Transverse colon (tissue), 4 donors: Measurements from ENCODE around the gene KRTAP4-2. TPM values are rescaled to one million over a fixed set of nuclear protein-coding genes. Genes with fewer than 3 reads are reported as not detected.

Experiments used
- DNase-seq: peaks from one replicate; pipeline ENCODE4 v3.0.0-alpha.2; 2019
- H3K27ac ChIP-seq, 4 donors: fragments of 200-600 bp; sonication (generic); 2 replicates each; pipeline ENCODE4 v1.5.1; 2016 to 2018; ENCODE audit warnings: inconsistent platforms in 4 of 4
- H3K27me3 ChIP-seq: fragments of 200-600 bp; sonication (generic); 2 replicates; pipeline ENCODE4 v1.5.1; 2017; ENCODE audit warnings: inconsistent platforms
- H3K36me3 ChIP-seq, 4 donors: fragments of 200-600 bp; sonication (generic); 2 replicates each; pipeline ENCODE4 v1.5.1; 2017 to 2019; ENCODE audit warnings: inconsistent platforms in 4 of 4
- H3K4me1 ChIP-seq, 4 donors: fragments of 200-600 bp; sonication (generic); 2 replicates each; pipeline ENCODE4 v1.5.1; 2017 to 2020; ENCODE audit warnings: inconsistent platforms in 4 of 4
- H3K4me3 ChIP-seq, 4 donors: fragments of 200-600 bp; sonication (generic); 1 replicate in 1 of 4; 2 replicates in 3 of 4; pipeline versions ENCODE4 v1.5.1 to v1.6.1; 2017 to 2019; ENCODE audit warnings: inconsistent platforms in 4 of 4
- H3K9me3 ChIP-seq, 2 donors: fragments of 200-600 bp; sonication (generic); 2 replicates each; pipeline ENCODE4 v1.5.1; 2017 to 2019; ENCODE audit warnings: inconsistent platforms in 2 of 2
- EP300 ChIP-seq: sonication (generic); formaldehyde crosslinking; IDR thresholded peaks from one replicate; pipeline ENCODE4 v1.6.1; 2017; ENCODE audit warnings: antibody characterized with exemption, low read depth
- POLR2A ChIP-seq: fragments of 450-650 bp; IDR thresholded peaks from one replicate; pipeline ENCODE4 v1.6.1; 2016; ENCODE audit warnings: antibody characterized with exemption, mild to moderate bottlenecking, moderate library complexity
- POLR2AphosphoS5 ChIP-seq, 3 donors: sonication (generic); formaldehyde crosslinking; IDR thresholded peaks; one replicate each; pipeline ENCODE4 v1.6.1; 2016; ENCODE audit warnings: antibody characterized with exemption in 3 of 3
- WGBS, 2 donors: methylation state at CpG; one replicate each; pipeline ENCODE4 v1.1.5; 2018; ENCODE audit warnings: low coverage in 1 of 2; 5-methylcytosine and 5-hydroxymethylcytosine counted together
- in situ Hi-C, 4 donors: fragments of 200-750 bp; cut with MboI; loops; one replicate each; pipeline versions ENCODE4 v1.15.0 to v1.15.1; 2017; ENCODE audit warnings: low sequenced_read_pairs in 3 of 4, low pct_ligation_motif_present in 1 of 4, low pct_unique_long_range_greater_than_20kb in 1 of 4
- intact Hi-C: fragments of 100-400 bp; cut with DNase I; formaldehyde crosslinking; loops from one replicate; pipeline ENCODE4 v1.15.1; 2023; ENCODE audit warnings: low total_unique reads
- small RNA-seq, 4 donors: library from RNA; depleted of rRNA; stranded (forward); fragments of <200 nt; gene quantifications; one replicate each; pipeline ENCODE3, GENCODE V24; 2016
- total RNA-seq, 4 donors: library from RNA; depleted of rRNA; stranded (reverse); fragments of >200 nt; gene quantifications; one replicate each; pipeline ENCODE4 v1.1.0, GENCODE V29; 2016
- TF ChIP-seq, protein P1 (sequence below), 5 experiments: fragments of 200-600 bp in 3 of 5; fragments of 450-650 bp in 2 of 5; sonication (generic) in 3 of 5; IDR thresholded peaks; 1 replicate in 2 of 5; 2 replicates in 3 of 5; pipeline ENCODE4 v1.5.1; 2016 to 2017; ENCODE audit warnings: antibody characterized with exemption in 5 of 5, inconsistent platforms in 3 of 5, mild to moderate bottlenecking in 2 of 5, moderate library complexity in 1 of 5

Gene KRTAP4-2
- total RNA-seq, 4 donors from 2014 or later, result not detected

DNA sequence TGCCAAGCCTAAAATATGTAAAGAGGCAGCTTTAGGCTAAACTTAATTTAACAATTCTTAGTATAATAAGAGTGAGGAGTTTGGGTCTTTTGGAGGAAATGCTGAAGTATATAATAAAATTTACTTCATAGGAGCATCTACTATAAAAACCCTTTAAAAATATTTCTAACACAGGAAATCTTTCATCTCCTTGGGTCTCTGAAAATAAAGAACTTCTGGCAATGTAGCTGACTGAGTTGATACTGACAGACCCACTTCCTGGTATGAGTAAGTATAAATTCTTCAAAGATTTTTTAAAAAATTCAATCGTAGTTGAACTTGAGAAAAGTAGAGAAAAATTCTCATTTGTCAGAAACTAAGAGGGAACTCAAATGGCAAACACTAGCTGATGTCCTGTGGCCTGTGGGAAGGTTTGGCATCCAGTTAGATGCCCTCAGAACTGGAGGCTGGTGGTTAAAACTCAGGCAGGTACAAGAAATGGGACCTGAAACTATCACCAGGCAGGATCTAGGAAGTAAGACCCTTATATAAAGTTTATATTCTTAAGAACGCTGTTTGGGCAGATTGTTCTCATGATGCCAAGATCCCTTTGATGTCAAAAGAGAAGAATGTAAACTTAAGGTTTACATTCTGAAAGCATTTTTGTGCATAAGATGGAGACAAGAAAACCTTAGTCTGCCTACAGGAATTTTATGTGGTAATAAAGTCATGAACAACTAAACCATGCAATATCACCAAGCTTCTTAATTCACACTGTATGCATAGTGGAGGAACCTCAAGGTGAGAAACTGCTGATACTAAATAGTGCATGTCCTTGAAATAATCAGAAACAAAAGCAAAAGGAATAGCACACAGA is 43.9 kb downstream of the KRTAP4-2 start:
- H3K27ac ChIP-seq, result no peak overlapping the region

DNA sequence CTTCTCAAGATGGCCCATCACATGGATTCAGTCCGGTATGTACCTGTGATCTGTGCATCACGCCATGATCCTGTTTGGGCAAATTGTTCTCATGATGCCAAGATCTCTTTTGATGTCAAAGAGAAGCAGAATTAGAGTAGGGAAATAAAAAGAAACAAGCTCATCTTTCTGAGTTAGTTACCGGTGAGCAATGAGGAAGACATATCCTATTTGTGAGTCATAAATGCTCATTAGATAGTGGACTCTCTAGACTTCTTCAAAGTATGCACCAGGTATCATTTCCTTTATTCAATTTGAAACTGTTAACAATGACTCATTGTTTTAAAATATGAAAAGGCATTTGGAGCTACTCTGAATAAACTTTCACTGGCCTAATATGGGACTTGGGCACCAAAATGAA is 46.0 kb downstream of the KRTAP4-2 start:
- Histone ChIP-seq H3K27ac (no peak overlapping the region), H3K27me3 (peaks cover 5% of the 10 kb centered on the region), H3K4me1 (no peaks in the 10 kb centered on the region), H3K36me3 (no peaks in the 10 kb centered on the region), H3K4me3 (no peak overlapping the region), H3K9me3 (no peaks in the 10 kb centered on the region)
- WGBS, 2 donors, result 0 to 78% methylated on average over 1 to 3 of the region's 3 CpGs
- DNase-seq, result no peak
- intact Hi-C loops, result no loop called here
- in situ Hi-C loops, result no loop called here
- TF ChIP-seq EP300 (no peak), POLR2A (no peak), POLR2AphosphoS5 (IDR thresholded peaks at IDR 0.05) (no peak)
- TF ChIP-seq, protein P1, sequence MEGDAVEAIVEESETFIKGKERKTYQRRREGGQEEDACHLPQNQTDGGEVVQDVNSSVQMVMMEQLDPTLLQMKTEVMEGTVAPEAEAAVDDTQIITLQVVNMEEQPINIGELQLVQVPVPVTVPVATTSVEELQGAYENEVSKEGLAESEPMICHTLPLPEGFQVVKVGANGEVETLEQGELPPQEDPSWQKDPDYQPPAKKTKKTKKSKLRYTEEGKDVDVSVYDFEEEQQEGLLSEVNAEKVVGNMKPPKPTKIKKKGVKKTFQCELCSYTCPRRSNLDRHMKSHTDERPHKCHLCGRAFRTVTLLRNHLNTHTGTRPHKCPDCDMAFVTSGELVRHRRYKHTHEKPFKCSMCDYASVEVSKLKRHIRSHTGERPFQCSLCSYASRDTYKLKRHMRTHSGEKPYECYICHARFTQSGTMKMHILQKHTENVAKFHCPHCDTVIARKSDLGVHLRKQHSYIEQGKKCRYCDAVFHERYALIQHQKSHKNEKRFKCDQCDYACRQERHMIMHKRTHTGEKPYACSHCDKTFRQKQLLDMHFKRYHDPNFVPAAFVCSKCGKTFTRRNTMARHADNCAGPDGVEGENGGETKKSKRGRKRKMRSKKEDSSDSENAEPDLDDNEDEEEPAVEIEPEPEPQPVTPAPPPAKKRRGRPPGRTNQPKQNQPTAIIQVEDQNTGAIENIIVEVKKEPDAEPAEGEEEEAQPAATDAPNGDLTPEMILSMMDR (IDR thresholded peaks at IDR 0.05), result no peak

More for the DNA sequence above, 43.9 kb downstream of the KRTAP4-2 start:
- Histone ChIP-seq H3K36me3 (no peaks in the 10 kb centered on the region), H3K9me3 (no peaks in the 10 kb centered on the region), H3K27me3 (peaks cover 2% of the 10 kb centered on the region), H3K4me1 (no peaks in the 10 kb centered on the region), H3K4me3 (no peak overlapping the region)
- intact Hi-C loops (no loop called here), in situ Hi-C loops (no loop called here)
- WGBS, 2 donors, result 62 to 65% methylated on average over 2 of the region's 2 CpGs
- DNase-seq, result no peak
- TF ChIP-seq EP300 (no peak), POLR2AphosphoS5 (IDR thresholded peaks at IDR 0.05) (no peak), POLR2A (no peak)
- TF ChIP-seq, protein P1 (IDR thresholded peaks at IDR 0.05), result no peak

Small RNA genes within 50 kb of the gene (small RNA-seq; reads per million reads assigned to genes)
- 0 reads per million in 4 donors for gene KRTAP4-17P

Other genes with a start within 250 kb of the KRTAP4-2 start
- gene KRT23, start 240.6 kb downstream of the KRTAP4-2 start, total RNA-seq, result 1 to 10 TPM in 2 of 4 donors, not detected in 2; 1.1 to 2.5 TPM
- gene KRT39, start 211.3 kb downstream of the KRTAP4-2 start, total RNA-seq, result not detected
- under 1 TPM in 1 of 4 donors, not detected in 3; 0.48 TPM for gene KRT40, start 193.9 kb downstream of the KRTAP4-2 start, total RNA-seq
- not detected for gene KRTAP3-3, start 184.1 kb downstream of the KRTAP4-2 start, total RNA-seq
- not detected for gene KRTAP3-2, start 178.3 kb downstream of the KRTAP4-2 start, total RNA-seq
- gene KRTAP3-1, start 169.1 kb downstream of the KRTAP4-2 start, total RNA-seq, result not detected
- not detected for gene KRTAP1-5, start 151.0 kb downstream of the KRTAP4-2 start, total RNA-seq
- not detected for gene KRTAP1-4, start 148.0 kb downstream of the KRTAP4-2 start, total RNA-seq
- not detected for gene KRTAP1-3, start 143.3 kb downstream of the KRTAP4-2 start, total RNA-seq
- gene KRTAP1-1, start 136.8 kb downstream of the KRTAP4-2 start, total RNA-seq, result not detected
- not detected for gene KRTAP2-1, start 130.9 kb downstream of the KRTAP4-2 start, total RNA-seq
- not detected for gene KRTAP2-2, start 123.0 kb downstream of the KRTAP4-2 start, total RNA-seq
- gene KRTAP2-3, start 118.1 kb downstream of the KRTAP4-2 start, total RNA-seq, result not detected
- not detected for gene KRTAP2-4, start 112.3 kb downstream of the KRTAP4-2 start, total RNA-seq
- gene KRTAP4-7, start 94.1 kb downstream of the KRTAP4-2 start, total RNA-seq, result not detected
- gene KRTAP4-8, start 80.1 kb downstream of the KRTAP4-2 start, total RNA-seq, result not detected
- not detected for gene KRTAP4-16, start 76.0 kb downstream of the KRTAP4-2 start, total RNA-seq
- not detected for gene KRTAP4-9, start 72.8 kb downstream of the KRTAP4-2 start, total RNA-seq
- gene KRTAP4-11, start 59.8 kb downstream of the KRTAP4-2 start, total RNA-seq, result not detected
- gene KRTAP4-12, start 54.0 kb downstream of the KRTAP4-2 start, total RNA-seq, result not detected
- gene KRTAP4-6, start 37.7 kb downstream of the KRTAP4-2 start, total RNA-seq, result not detected
- not detected for gene KRTAP4-5, start 28.4 kb downstream of the KRTAP4-2 start, total RNA-seq
- not detected for gene KRTAP4-4, start 17.5 kb downstream of the KRTAP4-2 start, total RNA-seq
- not detected for gene KRTAP4-3, start 10.0 kb downstream of the KRTAP4-2 start, total RNA-seq
- under 1 TPM in 1 of 4 donors, not detected in 3; 0.82 TPM for gene KRTAP4-1, start 6.7 kb upstream of the KRTAP4-2 start, total RNA-seq
- not detected for gene KRTAP9-1, start 11.7 kb upstream of the KRTAP4-2 start, total RNA-seq
- not detected for gene KRTAP9-2, start 48.4 kb upstream of the KRTAP4-2 start, total RNA-seq
- gene KRTAP9-3, start 54.2 kb upstream of the KRTAP4-2 start, total RNA-seq, result not detected
- not detected for gene KRTAP9-8, start 59.8 kb upstream of the KRTAP4-2 start, total RNA-seq
- not detected for gene KRTAP9-4, start 71.5 kb upstream of the KRTAP4-2 start, total RNA-seq
- not detected for gene KRTAP9-9, start 77.2 kb upstream of the KRTAP4-2 start, total RNA-seq
- gene KRTAP9-6, start 87.2 kb upstream of the KRTAP4-2 start, total RNA-seq, result not detected
- gene KRTAP9-7, start 97.5 kb upstream of the KRTAP4-2 start, total RNA-seq, result not detected
- gene KRTAP29-1, start 124.6 kb upstream of the KRTAP4-2 start, total RNA-seq, result not detected
- not detected for gene KRTAP16-1, start 131.1 kb upstream of the KRTAP4-2 start, total RNA-seq
- not detected for gene KRTAP17-1, start 137.5 kb upstream of the KRTAP4-2 start, total RNA-seq
- gene KRT33A, start 172.6 kb upstream of the KRTAP4-2 start, total RNA-seq, result not detected
- not detected for gene KRT33B, start 191.6 kb upstream of the KRTAP4-2 start, total RNA-seq
- not detected for gene KRT34, start 204.1 kb upstream of the KRTAP4-2 start, total RNA-seq
- gene KRT31, start 219.4 kb upstream of the KRTAP4-2 start, total RNA-seq, result not detected
- gene KRT37, start 246.4 kb upstream of the KRTAP4-2 start, total RNA-seq, result not detected